Osteocyte (in vitro differentiated cells): ENCODE results near the gene CHMP1A. TPM values are rescaled to one million over a fixed set of nuclear protein-coding genes. Genes with fewer than 3 reads are reported as not detected.

Source experiments
- DNase-seq: peaks from one replicate; pipeline ENCODE4 v3.0.0; 2021; ENCODE audit warnings: mixed read lengths; ENCODE audit not compliant: unreplicated experiment; ENCODE audit errors: extremely low spot score
- H3K27ac Mint-ChIP-seq: one replicate; pipeline ENCODE4 v1.8.0; 2021; ENCODE audit warnings: mild to moderate bottlenecking, mixed read lengths; ENCODE audit not compliant: unreplicated experiment
- H3K27me3 Mint-ChIP-seq: one replicate; pipeline ENCODE4 v1.8.0; 2021; ENCODE audit warnings: mixed read lengths; ENCODE audit not compliant: unreplicated experiment
- H3K36me3 Mint-ChIP-seq: one replicate; pipeline ENCODE4 v1.8.0; 2021; ENCODE audit warnings: mixed read lengths; ENCODE audit not compliant: unreplicated experiment
- H3K4me1 Mint-ChIP-seq: one replicate; pipeline ENCODE4 v1.8.0; 2021; ENCODE audit warnings: mixed read lengths; ENCODE audit not compliant: unreplicated experiment
- H3K4me3 Mint-ChIP-seq: one replicate; pipeline ENCODE4 v1.8.0; 2021; ENCODE audit warnings: mild to moderate bottlenecking, moderate library complexity, mixed read lengths; ENCODE audit not compliant: unreplicated experiment
- H3K9me3 Mint-ChIP-seq: one replicate; pipeline ENCODE4 v1.8.0; 2021; ENCODE audit warnings: mixed read lengths; ENCODE audit not compliant: unreplicated experiment
- CTCF ChIP-seq: fragments of 200-600 bp; sonication (generic); IDR thresholded peaks from 2 replicates; pipeline ENCODE4 v1.5.0; 2021; ENCODE audit warnings: antibody characterized with exemption, mild to moderate bottlenecking, moderate library complexity
- total RNA-seq: library from RNA; stranded (reverse); gene quantifications from 2 replicates; pipeline ENCODE4 v1.2.1, GENCODE V29; 2021

The CHMP1A gene
- total RNA-seq, 1 donor from 2014 or later = 92.5 TPM

- Mint-ChIP-seq H3K4me3 (no peak overlapping the region), H3K27ac (no peak overlapping the region), H3K36me3 (no peaks in the 10 kb centered on the region), H3K4me1 (peaks cover 20% of the 10 kb centered on the region), H3K9me3 (no peaks in the 10 kb centered on the region), H3K27me3 (no peaks in the 10 kb centered on the region)
- DNase-seq = no peak
- TF ChIP-seq CTCF = no peak
Observed at GRCh38 chr16:89604764-89605163, 52.7 kb downstream of the CHMP1A start.

GRCh38 chr16:89602952-89603590 is 54.4 kb downstream of the CHMP1A start:
- Mint-ChIP-seq H3K4me1 (peaks cover 26% of the 10 kb centered on the region), H3K27ac (peak overlapping the region; percentile 73), H3K36me3 (no peaks in the 10 kb centered on the region), H3K27me3 (no peaks in the 10 kb centered on the region), H3K9me3 (no peaks in the 10 kb centered on the region), H3K4me3 (no peak overlapping the region)
- DNase-seq = no peak
- no peak for TF ChIP-seq CTCF

GRCh38 chr16:89602273-89602951 is 55.1 kb downstream of the CHMP1A start:
- H3K27ac Mint-ChIP-seq = peak overlapping the region; percentile 73
- peak overlapping the region; percentile 35 for H3K4me3 Mint-ChIP-seq
- peaks cover 26% of the 10 kb centered on the region for H3K4me1 Mint-ChIP-seq
- H3K36me3 Mint-ChIP-seq = no peaks in the 10 kb centered on the region
- DNase-seq = peak; percentile 91
- no peak for TF ChIP-seq CTCF
- H3K27me3 Mint-ChIP-seq = no peaks in the 10 kb centered on the region
- H3K9me3 Mint-ChIP-seq = no peaks in the 10 kb centered on the region

GRCh38 chr16:89601906-89602272 is 55.6 kb downstream of the CHMP1A start:
- Mint-ChIP-seq H3K36me3 (no peaks in the 10 kb centered on the region), H3K9me3 (no peaks in the 10 kb centered on the region), H3K4me3 (no peak overlapping the region), H3K27me3 (no peaks in the 10 kb centered on the region), H3K4me1 (peaks cover 26% of the 10 kb centered on the region), H3K27ac (peak overlapping the region; percentile 73)
- TF ChIP-seq CTCF = no peak
- no peak for DNase-seq

- no peak for TF ChIP-seq CTCF
- Mint-ChIP-seq H3K9me3 (no peaks in the 10 kb centered on the region), H3K4me3 (no peak overlapping the region), H3K36me3 (no peaks in the 10 kb centered on the region), H3K27me3 (no peaks in the 10 kb centered on the region), H3K4me1 (peaks cover 26% of the 10 kb centered on the region), H3K27ac (no peak overlapping the region)
- no peak for DNase-seq
Observed at GRCh38 chr16:89600956-89601355, 56.6 kb downstream of the CHMP1A start.
